Measurements from ENCODE around the gene IFNA17. TPM values are rescaled to one million over a fixed set of nuclear protein-coding genes. Genes with fewer than 3 reads are reported as not detected.

Gene IFNA17
- total RNA-seq, 1 experiment from 2014 or later = not detected

GRCh38 chr9:21252721-21253547, 24.9 kb upstream of the IFNA17 start:
- no CpG with 5 or more reads among the region's 3 CpGs for WGBS (ENCODE audit: extremely low coverage, insufficient read length, low lambda C conversion rate)
- Histone ChIP-seq H3K79me1 (ENCODE audit: insufficient read depth, low read depth, low read length, poor library complexity, severe bottlenecking) (no peaks in the 10 kb centered on the region), H4K91ac (ENCODE audit: insufficient read length, low read depth, low read length) (no peak overlapping the region), H3K9ac (ENCODE audit: extremely low read depth, insufficient read length, low read length) (no peak overlapping the region), H4K8ac (replicated peaks; ENCODE audit: insufficient read length, low read depth, low read length) (no peak overlapping the region), H3K56ac (ENCODE audit: insufficient read length, low read depth, low read length) (no peak overlapping the region), H2BK15ac (ENCODE audit: low read depth, low read length) (no peak overlapping the region), H3K18ac (ENCODE audit: insufficient read length, low read depth, low read length) (no peak overlapping the region), H3K27ac (ENCODE audit: insufficient read length, low read depth, low read length) (no peak overlapping the region), H3K4me1 (ENCODE audit: insufficient read depth, low read length) (no peaks in the 10 kb centered on the region), H3T11ph (ENCODE audit: low read length) (no peak overlapping the region), H4K5ac (ENCODE audit: insufficient read length, low read depth, low read length) (no peak overlapping the region), H2AFZ (ENCODE audit: low read length) (no peak overlapping the region), H2BK20ac (ENCODE audit: low read depth, low read length, poor library complexity, severe bottlenecking) (no peak overlapping the region), H2BK5ac (ENCODE audit: insufficient read length, low read length) (no peak overlapping the region), H3K9me3 (ENCODE audit: control insufficient read depth, low read depth, low read length) (no peaks in the 10 kb centered on the region), H3K23ac (ENCODE audit: insufficient read length, low read depth, low read length) (no peak overlapping the region), H2BK12ac (ENCODE audit: insufficient read length, low read depth, low read length) (no peak overlapping the region), H2BK120ac (ENCODE audit: low read depth, low read length, poor library complexity, severe bottlenecking) (no peak overlapping the region), H3K4me2 (ENCODE audit: insufficient read depth, insufficient read length, low read length) (no peak overlapping the region), H2AK5ac (ENCODE audit: insufficient read length, low read length) (no peak overlapping the region), H4K20me1 (ENCODE audit: control insufficient read depth, insufficient read depth, insufficient read length) (no peaks in the 10 kb centered on the region), H3K79me2 (ENCODE audit: insufficient read depth, low read length) (no peaks in the 10 kb centered on the region), H3K23me2 (ENCODE audit: insufficient read length, low read depth, low read length, poor library complexity, severe bottlenecking) (no peaks in the 10 kb centered on the region), H3K27me3 (ENCODE audit: insufficient read depth, low read length) (no peaks in the 10 kb centered on the region), H3K4ac (ENCODE audit: low read depth, low read length) (no peak overlapping the region), H3K14ac (ENCODE audit: insufficient read depth, low read length) (no peak overlapping the region)
- Mint-ChIP-seq H3K36me3 (ENCODE audit: insufficient read depth in 1 of 3, low read depth in 3 of 3) (no peaks in the 10 kb centered on the region), H3K27ac (peak overlapping the region in 1 of 3 experiments; percentile 35; a peak in 1 of 7 replicates), H3K4me1 (peaks cover 16 to 17% of the 10 kb centered on the region in 2 experiments), H3K27me3 (ENCODE audit: low read depth) (peaks cover 32% of the 10 kb centered on the region), H3K4me3 (no peak overlapping the region), H3K9me3 (peaks cover 2 to 3% of the 10 kb centered on the region in 2 experiments; a peak in 2 of 5 replicates)
- TF ChIP-seq, protein P1, sequence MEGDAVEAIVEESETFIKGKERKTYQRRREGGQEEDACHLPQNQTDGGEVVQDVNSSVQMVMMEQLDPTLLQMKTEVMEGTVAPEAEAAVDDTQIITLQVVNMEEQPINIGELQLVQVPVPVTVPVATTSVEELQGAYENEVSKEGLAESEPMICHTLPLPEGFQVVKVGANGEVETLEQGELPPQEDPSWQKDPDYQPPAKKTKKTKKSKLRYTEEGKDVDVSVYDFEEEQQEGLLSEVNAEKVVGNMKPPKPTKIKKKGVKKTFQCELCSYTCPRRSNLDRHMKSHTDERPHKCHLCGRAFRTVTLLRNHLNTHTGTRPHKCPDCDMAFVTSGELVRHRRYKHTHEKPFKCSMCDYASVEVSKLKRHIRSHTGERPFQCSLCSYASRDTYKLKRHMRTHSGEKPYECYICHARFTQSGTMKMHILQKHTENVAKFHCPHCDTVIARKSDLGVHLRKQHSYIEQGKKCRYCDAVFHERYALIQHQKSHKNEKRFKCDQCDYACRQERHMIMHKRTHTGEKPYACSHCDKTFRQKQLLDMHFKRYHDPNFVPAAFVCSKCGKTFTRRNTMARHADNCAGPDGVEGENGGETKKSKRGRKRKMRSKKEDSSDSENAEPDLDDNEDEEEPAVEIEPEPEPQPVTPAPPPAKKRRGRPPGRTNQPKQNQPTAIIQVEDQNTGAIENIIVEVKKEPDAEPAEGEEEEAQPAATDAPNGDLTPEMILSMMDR (conservative IDR thresholded peaks at IDR 0.05) = peak; percentile 72
- no peak for DNase-seq
